ENCODE measurements around the gene SMIM41.

SMIM41 gene

DNA sequence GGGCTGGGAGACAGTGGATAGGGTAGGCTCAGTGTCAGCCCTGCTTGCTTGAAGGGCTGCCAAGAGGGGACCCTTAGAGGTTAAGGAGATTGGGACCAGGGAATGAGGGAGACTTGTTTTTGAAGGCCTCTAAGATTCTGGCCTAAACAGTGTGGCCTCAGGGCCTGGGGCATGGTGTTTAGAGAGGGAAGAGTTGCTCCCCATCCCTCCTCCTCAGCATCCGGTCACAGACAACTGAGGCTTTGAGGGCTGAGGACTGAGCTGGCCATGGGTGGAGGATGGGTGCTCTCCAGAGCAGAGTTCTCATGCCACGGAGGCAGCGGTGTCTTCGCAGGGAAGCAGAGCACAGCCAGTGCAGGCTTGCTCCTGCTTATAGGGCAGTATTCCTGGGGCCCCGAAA lies 62.9 kb downstream of the SMIM41 start:
- TF ChIP-seq, protein P1, sequence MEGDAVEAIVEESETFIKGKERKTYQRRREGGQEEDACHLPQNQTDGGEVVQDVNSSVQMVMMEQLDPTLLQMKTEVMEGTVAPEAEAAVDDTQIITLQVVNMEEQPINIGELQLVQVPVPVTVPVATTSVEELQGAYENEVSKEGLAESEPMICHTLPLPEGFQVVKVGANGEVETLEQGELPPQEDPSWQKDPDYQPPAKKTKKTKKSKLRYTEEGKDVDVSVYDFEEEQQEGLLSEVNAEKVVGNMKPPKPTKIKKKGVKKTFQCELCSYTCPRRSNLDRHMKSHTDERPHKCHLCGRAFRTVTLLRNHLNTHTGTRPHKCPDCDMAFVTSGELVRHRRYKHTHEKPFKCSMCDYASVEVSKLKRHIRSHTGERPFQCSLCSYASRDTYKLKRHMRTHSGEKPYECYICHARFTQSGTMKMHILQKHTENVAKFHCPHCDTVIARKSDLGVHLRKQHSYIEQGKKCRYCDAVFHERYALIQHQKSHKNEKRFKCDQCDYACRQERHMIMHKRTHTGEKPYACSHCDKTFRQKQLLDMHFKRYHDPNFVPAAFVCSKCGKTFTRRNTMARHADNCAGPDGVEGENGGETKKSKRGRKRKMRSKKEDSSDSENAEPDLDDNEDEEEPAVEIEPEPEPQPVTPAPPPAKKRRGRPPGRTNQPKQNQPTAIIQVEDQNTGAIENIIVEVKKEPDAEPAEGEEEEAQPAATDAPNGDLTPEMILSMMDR (IDR thresholded peaks at IDR 0.05): no peak
- no peak for TF ChIP-seq ZFX (IDR thresholded peaks at IDR 0.05; ENCODE audit: borderline replicate concordance)
- H3K27ac ChIP-seq: no peak overlapping the region

GRCh38 chr12:52144512-52145227 lies 65.2 kb downstream of the SMIM41 start:
- peak overlapping the region; percentile 94 for H3K27ac ChIP-seq
- TF ChIP-seq, protein P1 (IDR thresholded peaks at IDR 0.05): no peak
- no peak for TF ChIP-seq ZFX (IDR thresholded peaks at IDR 0.05; ENCODE audit: borderline replicate concordance)

- H3K27ac ChIP-seq: peak overlapping the region; percentile 94
- TF ChIP-seq ZFX (IDR thresholded peaks at IDR 0.05; ENCODE audit: borderline replicate concordance): no peak
- TF ChIP-seq, protein P1 (IDR thresholded peaks at IDR 0.05): no peak
These were observed 66.0 kb downstream of the SMIM41 start for GRCh38 chr12:52145228-52146088.

- TF ChIP-seq, protein P1 (IDR thresholded peaks at IDR 0.05): no peak
- TF ChIP-seq ZFX (IDR thresholded peaks at IDR 0.05; ENCODE audit: borderline replicate concordance): no peak
- H3K27ac ChIP-seq: peak overlapping the region; percentile 94
These were observed 66.8 kb downstream of the SMIM41 start for GRCh38 chr12:52146089-52146821.

- peak overlapping the region; percentile 94 for H3K27ac ChIP-seq
- TF ChIP-seq, protein P1 (IDR thresholded peaks at IDR 0.05): no peak
- TF ChIP-seq ZFX (IDR thresholded peaks at IDR 0.05; ENCODE audit: borderline replicate concordance): no peak
These were observed 67.4 kb downstream of the SMIM41 start for GRCh38 chr12:52146822-52147366.

- peak overlapping the region; percentile 94 for H3K27ac ChIP-seq
- TF ChIP-seq, protein P1 (IDR thresholded peaks at IDR 0.05): no peak
- TF ChIP-seq ZFX (IDR thresholded peaks at IDR 0.05; ENCODE audit: borderline replicate concordance): no peak
These were observed 68.0 kb downstream of the SMIM41 start for GRCh38 chr12:52147367-52147963.

All from 22Rv1 (cell line).